K562 (cell line): ENCODE results near the gene ICAM3. TPM values are rescaled to one million over a fixed set of nuclear protein-coding genes. Genes with fewer than 3 reads are reported as not detected.
A peak's percentile ranks its signal among the peaks of the same experiment; 100 is the strongest.

Experiments
- ATAC-seq: fragments of 200-7000 bp; cut with Tn5 transposase; 3 replicates; pipeline ENCODE4 v1.9.1; 2020; ENCODE audit warnings: moderate library complexity
- BruUV-seq: library from RNA; stranded (reverse); fragments of 400-500 nt; replicated peaks from 2 replicates; lab custom pipeline; 2021; lab: Mats Ljungman, UMichigan
- CTCF ChIA-PET: fragments of 300-600 bp; formaldehyde crosslinking; extraction: SDS; loops from one replicate; lab custom pipeline; 2021; ENCODE audit warnings: low intra/inter-chr PET ratio; lab: Yijun Ruan, JAX
- POLR2A ChIA-PET: fragments of 300-600, 350-650 bp; sonication (Branson Sonifier 250); formaldehyde crosslinking; extraction: SDS; loops from one replicate; lab custom pipeline; 2021; ENCODE audit warnings: antibody characterized with exemption, inconsistent platforms; lab: Yijun Ruan, JAX
- DNase-seq, 4 experiments: peaks; one replicate each; pipeline versions ENCODE4 v3.0.0 to v3.0.0-alpha.2; 2011 to 2018; ENCODE audit warnings: low spot score in 3 of 4, mixed read lengths in 3 of 4; ENCODE audit errors: extremely low read depth in 1 of 4
- FAIRE-seq: peaks from 2 replicates; lab custom pipeline; 2011; peaks lifted over from hg19 to GRCh38; lab: Jason Lieb, UNC
- H2AFZ ChIP-seq: 2 replicates; pipeline ENCODE4 v1.6.0; 2011; ENCODE audit warnings: low read depth, low read length, control low read depth, inconsistent platforms
- H3K27ac ChIP-seq: fragments of 200-600 bp; 3 replicates; pipeline ENCODE4 v1.8.0; 2011; ENCODE audit warnings: low read depth, mild to moderate bottlenecking, control low read depth, inconsistent platforms, low read length, moderate library complexity, mixed read lengths; ENCODE audit errors: extremely low read depth
- H3K27me3 ChIP-seq, 2 experiments: fragments of 300-600 bp in 1 of 2; 2 replicates in 1 of 2; 3 replicates in 1 of 2; pipeline versions ENCODE4 v1.6.0 to v1.8.0; 2011; ENCODE audit warnings: inconsistent platforms in 2 of 2, low read length in 2 of 2, mild to moderate bottlenecking in 1 of 2, mixed read lengths in 1 of 2, moderate library complexity in 1 of 2; ENCODE audit not compliant: control insufficient read depth in 2 of 2, insufficient read depth in 2 of 2
- H3K36me3 ChIP-seq: fragments of 300-600 bp; 3 replicates; pipeline ENCODE4 v1.8.0; 2011; ENCODE audit warnings: mild to moderate bottlenecking, low read length, inconsistent platforms; ENCODE audit not compliant: control insufficient read depth, insufficient read depth
- H3K4me1 ChIP-seq, 2 experiments: fragments of 200-600 bp in 1 of 2; replicated peaks in 1 of 2; 2 replicates in 1 of 2; 3 replicates in 1 of 2; pipeline versions ENCODE4 v1.5.1 to v1.8.0; 2011; ENCODE audit warnings: inconsistent platforms in 2 of 2, low read length in 2 of 2, mild to moderate bottlenecking in 1 of 2, mixed read lengths in 1 of 2, moderate library complexity in 1 of 2; ENCODE audit not compliant: control insufficient read depth in 2 of 2, insufficient read depth in 2 of 2
- H3K4me2 ChIP-seq: 2 replicates; pipeline ENCODE4 v1.6.1; 2011; ENCODE audit warnings: low read length, control low read depth, inconsistent platforms, mixed read lengths; ENCODE audit not compliant: insufficient read depth
- H3K4me3 ChIP-seq: fragments of 200-600 bp; sonication (generic), shearing (Covaris generic); 2 replicates; pipeline ENCODE4 v1.5.1; 2016; ENCODE audit warnings: control low read depth, inconsistent platforms
- H3K79me2 ChIP-seq: fragments of 200-600 bp; 3 replicates; pipeline ENCODE4 v1.8.0; 2011; ENCODE audit warnings: low read length, inconsistent platforms; ENCODE audit not compliant: control insufficient read depth, insufficient read depth
- H3K9ac ChIP-seq, 2 experiments: 2 replicates each; pipeline versions ENCODE4 v1.6.0 to v1.6.1; 2011; ENCODE audit warnings: low read depth in 2 of 2, low read length in 2 of 2, control low read depth in 1 of 2, inconsistent platforms in 1 of 2, mild to moderate bottlenecking in 1 of 2, mixed read lengths in 1 of 2; ENCODE audit not compliant: insufficient read depth in 1 of 2
- H3K9me1 ChIP-seq: one replicate; pipeline ENCODE4 v1.6.0; 2011; ENCODE audit warnings: inconsistent platforms, mild to moderate bottlenecking, low read length, moderate library complexity; ENCODE audit not compliant: control insufficient read depth, insufficient read depth
- H3K9me3 ChIP-seq: replicated peaks from 2 replicates; pipeline ENCODE4 v1.5.1; 2011; ENCODE audit warnings: low read depth, low read length, inconsistent platforms; ENCODE audit not compliant: control insufficient read depth, insufficient read depth
- H4K20me1 ChIP-seq: replicated peaks from 2 replicates; pipeline ENCODE4 v1.6.1; 2011; ENCODE audit warnings: low read length, inconsistent platforms, mixed read lengths; ENCODE audit not compliant: control insufficient read depth, insufficient read depth
- BDP1 ChIP-seq: IDR thresholded peaks from 3 replicates; pipeline ENCODE4 v1.6.1; 2011; ENCODE audit not compliant: insufficient read length, insufficient read depth
- HDGF ChIP-seq: fragments of 450-650 bp; IDR thresholded peaks from 2 replicates; pipeline ENCODE4 v1.6.1; 2016
- KDM5B ChIP-seq: fragments of 200-600 bp; sonication (generic); IDR thresholded peaks from 2 replicates; pipeline ENCODE4 v1.6.1; 2012; ENCODE audit warnings: low read depth, mild to moderate bottlenecking, moderate library complexity, low read length, control low read depth, inconsistent platforms; ENCODE audit not compliant: insufficient replicate concordance
- POLR3A ChIP-seq: IDR thresholded peaks from 2 replicates; pipeline ENCODE4 v1.6.1; 2011; ENCODE audit warnings: borderline replicate concordance, mild to moderate bottlenecking, moderate library complexity; ENCODE audit not compliant: insufficient read length, insufficient read depth; ENCODE audit errors: extremely low read depth
- RB1 ChIP-seq: fragments of 450-650 bp; IDR thresholded peaks from 2 replicates; pipeline ENCODE4 v1.6.1; 2017; ENCODE audit warnings: low read depth, mild to moderate bottlenecking
- RBM39 ChIP-seq: fragments of 200-400 bp; formaldehyde crosslinking; optimal IDR thresholded peaks from 2 replicates; pipeline ENCODE3; 2018; ENCODE audit warnings: low read depth, low read length
- RFX5 ChIP-seq: IDR thresholded peaks from 2 replicates; pipeline ENCODE4 v1.6.1; 2011; ENCODE audit warnings: low read depth, mild to moderate bottlenecking, improper control_type of control experiment, low read length
- SIRT6 ChIP-seq: IDR thresholded peaks from one replicate; pipeline ENCODE4 v1.6.1; 2012; ENCODE audit warnings: low read depth, mild to moderate bottlenecking, control low read depth, inconsistent platforms, low read length, moderate library complexity
- SMAD4 ChIP-seq: fragments of 250-450 bp; sonication (Bioruptor Pico); conservative IDR thresholded peaks from 2 replicates; pipeline ENCODE4 v1.8.0; 2021; ENCODE audit warnings: inconsistent platforms, mild to moderate bottlenecking, moderate library complexity
- TRIM24 ChIP-seq, 2 experiments: fragments of 450-650 bp; IDR thresholded peaks; 2 replicates each; pipeline ENCODE4 v1.6.1; 2016
- TRIM28 ChIP-seq: fragments of 450-650 bp; IDR thresholded peaks from 2 replicates; pipeline ENCODE4 v1.6.1; 2017
- ZBTB7A ChIP-seq: IDR thresholded peaks from 2 replicates; pipeline ENCODE4 v1.6.1; 2011; ENCODE audit warnings: low read depth, mild to moderate bottlenecking, low read length, moderate library complexity, borderline replicate concordance; ENCODE audit not compliant: control insufficient read depth
- ZEB2 ChIP-seq: fragments of 450-650 bp; IDR thresholded peaks from 2 replicates; pipeline ENCODE4 v1.6.1; 2016
- WGBS: fragments of 100-300 bp; shearing (Covaris generic); methylation state at CpG from one replicate; pipeline ENCODE4 v1.1.6; 2016; ENCODE audit warnings: low coverage, mixed read lengths; ENCODE audit not compliant: insufficient coverage; ENCODE audit errors: missing lambda C conversion rate; 5-methylcytosine and 5-hydroxymethylcytosine counted together
- in situ Hi-C: fragments of 300-500 bp; cut with MboI; formaldehyde crosslinking; loops from 4 replicates; pipeline ENCODE4 v1.15.0; 2018; ENCODE audit warnings: inconsistent platforms, mixed read lengths
- intact Hi-C: fragments of 100-400 bp; cut with micrococcal nuclease; formaldehyde crosslinking; loops from 2 replicates; pipeline ENCODE4 v1.14.2; 2022
- polyA plus RNA-seq, 8 experiments: library from polyadenylated mRNA; depleted of rRNA in 4 of 8; stranded (reverse) in 5 of 8; unstranded in 3 of 8; fragments of >200 nt; fragmentation: Nextera tagmentation in 2 of 8; fragmentation: Illumina TruSeq in 1 of 8; extraction: Ambion mirVana in 2 of 8; extraction: Trizol in 1 of 8; gene quantifications; 2 replicates each; pipeline versions ENCODE4 v1.2.1 to v1.2.3, GENCODE V29; 2011 to 2014; ENCODE audit warnings: inconsistent platforms in 1 of 8, missing spikeins in 1 of 8
- total RNA-seq, 7 experiments: library from RNA; depleted of rRNA in 6 of 7; stranded (reverse); fragments of >200 nt in 6 of 7; fragmentation: Illumina TruSeq in 2 of 7; extraction: Trizol in 2 of 7; gene quantifications; 2 replicates each; pipeline versions ENCODE4 v1.2.1 to v1.2.3, GENCODE V29; 2011 to 2021; ENCODE audit warnings: low replicate concordance in 1 of 7
- TF ChIP-seq, protein P1 (sequence below): fragments of 200-800 bp; sonication (Bioruptor generic); IDR thresholded peaks from 2 replicates; pipeline ENCODE4 v1.6.1; 2017; ENCODE audit warnings: missing genetic modification characterization, missing compliant biosample characterization

Gene ICAM3
- total and polyA plus RNA-seq, 9 of the 15 experiments (the other 6 are each of a cell fraction or from before 2014, with no cell fraction given), result 6.5 to 39.5 (median 24.2) TPM

DNA sequence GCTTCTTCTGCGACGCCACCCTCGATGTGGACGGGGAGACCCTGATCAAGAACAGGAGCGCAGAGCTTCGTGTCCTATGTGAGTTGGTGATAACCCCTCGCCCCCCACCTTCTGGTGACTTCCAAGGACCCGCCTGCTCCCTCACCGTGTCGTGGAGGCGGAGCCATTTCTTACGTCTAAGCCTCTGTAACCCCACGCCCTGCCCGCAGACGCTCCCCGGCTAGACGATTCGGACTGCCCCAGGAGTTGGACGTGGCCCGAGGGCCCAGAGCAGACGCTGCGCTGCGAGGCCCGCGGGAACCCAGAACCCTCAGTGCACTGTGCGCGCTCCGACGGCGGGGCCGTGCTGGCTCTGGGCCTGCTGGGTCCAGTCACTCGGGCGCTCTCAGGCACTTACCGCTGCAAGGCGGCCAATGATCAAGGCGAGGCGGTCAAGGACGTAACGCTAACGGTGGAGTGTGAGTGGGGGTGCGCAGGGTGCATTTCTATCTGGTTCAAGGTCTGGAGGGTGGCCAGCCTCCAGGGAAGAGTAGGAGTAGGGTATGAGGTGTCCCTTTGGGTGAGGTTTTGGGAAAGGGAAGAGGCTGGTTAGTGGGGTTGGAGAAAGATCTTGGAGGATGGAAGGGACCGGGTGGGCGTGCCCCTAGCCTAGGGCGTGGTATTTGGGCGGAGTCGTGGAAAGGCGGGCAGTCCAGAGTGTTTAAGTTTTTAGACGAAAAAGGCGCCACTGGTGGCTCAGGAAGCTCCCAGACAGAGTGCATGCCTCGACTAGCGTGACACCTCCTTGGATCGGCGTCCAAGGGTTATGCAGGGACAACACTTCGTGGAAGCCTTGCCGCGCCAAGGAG, 46.4 kb downstream of the ICAM3 start:
- ChIA-PET POLR2A (interaction anchor here (0.6 to 1.1 kb wide), 6 partner anchors 9 to 301 kb away, joined by 3 to 5 read pairs (median 3); partner anchors contain the start of gene ICAM1), CTCF (no interaction called here)
- Histone ChIP-seq H4K20me1 (no peaks in the 10 kb centered on the region; the same call in 1 of the 2 replicates), H3K27me3 (no peaks in the 10 kb centered on the region), H3K4me1 (peaks cover 12 to 81% of the 10 kb centered on the region in 2 experiments; a peak in 4 of 5 replicates), H3K9ac (peak overlapping the region; percentile 62 to 90), H3K4me3 (peak overlapping the region; percentile 79), H3K79me2 (peaks cover 74% of the 10 kb centered on the region), H3K9me1 (no peaks in the 10 kb centered on the region), H3K36me3 (peaks cover 40% of the 10 kb centered on the region; the same call in 2 of the 3 replicates), H3K4me2 (peak overlapping the region; percentile 93), H3K9me3 (peaks cover 2% of the 10 kb centered on the region; the same call in 1 of the 2 replicates), H2AFZ (peak overlapping the region; percentile 35), H3K27ac (peak overlapping the region; percentile 74)
- ATAC-seq (peak; percentile 6), FAIRE-seq (peak; percentile 62), DNase-seq (peak in 3 of 4 experiments; percentile 38 to 77 (median 40))
- WGBS, result 18% methylated on average over 54 of the region's 56 CpGs
- intact Hi-C loops (no loop called here), in situ Hi-C loops (no loop called here)
- BruUV-seq, result no TSS peak
- TF ChIP-seq TRIM28 (0 out of 2 replicates have a peak, but pooled peaks have one; percentile 41), ZEB2 (no peak), TRIM24 (IDR thresholded peaks at IDR 0.05) (peak; percentile 15 to 28; a peak in 2 of 4 replicates), SIRT6 (peak; percentile 77), BDP1 (no peak), RB1 (0 out of 2 replicates have a peak, but pooled peaks have one; percentile 49), ZBTB7A (peak; percentile 47; the same call in 1 of the 2 replicates), RFX5 (no peak), RBM39 (no peak), POLR3A (no peak), HDGF (peak; percentile 64; the same call in 1 of the 2 replicates), SMAD4 (CRISPR knock-in tag) (peak; percentile 15; the same call in 1 of the 2 replicates), KDM5B (peak; percentile 33)
- TF ChIP-seq, protein P1, sequence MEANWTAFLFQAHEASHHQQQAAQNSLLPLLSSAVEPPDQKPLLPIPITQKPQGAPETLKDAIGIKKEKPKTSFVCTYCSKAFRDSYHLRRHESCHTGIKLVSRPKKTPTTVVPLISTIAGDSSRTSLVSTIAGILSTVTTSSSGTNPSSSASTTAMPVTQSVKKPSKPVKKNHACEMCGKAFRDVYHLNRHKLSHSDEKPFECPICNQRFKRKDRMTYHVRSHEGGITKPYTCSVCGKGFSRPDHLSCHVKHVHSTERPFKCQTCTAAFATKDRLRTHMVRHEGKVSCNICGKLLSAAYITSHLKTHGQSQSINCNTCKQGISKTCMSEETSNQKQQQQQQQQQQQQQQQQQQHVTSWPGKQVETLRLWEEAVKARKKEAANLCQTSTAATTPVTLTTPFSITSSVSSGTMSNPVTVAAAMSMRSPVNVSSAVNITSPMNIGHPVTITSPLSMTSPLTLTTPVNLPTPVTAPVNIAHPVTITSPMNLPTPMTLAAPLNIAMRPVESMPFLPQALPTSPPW, result no peak
